Measurements from ENCODE around the gene PDILT.

The PDILT gene

DNA sequence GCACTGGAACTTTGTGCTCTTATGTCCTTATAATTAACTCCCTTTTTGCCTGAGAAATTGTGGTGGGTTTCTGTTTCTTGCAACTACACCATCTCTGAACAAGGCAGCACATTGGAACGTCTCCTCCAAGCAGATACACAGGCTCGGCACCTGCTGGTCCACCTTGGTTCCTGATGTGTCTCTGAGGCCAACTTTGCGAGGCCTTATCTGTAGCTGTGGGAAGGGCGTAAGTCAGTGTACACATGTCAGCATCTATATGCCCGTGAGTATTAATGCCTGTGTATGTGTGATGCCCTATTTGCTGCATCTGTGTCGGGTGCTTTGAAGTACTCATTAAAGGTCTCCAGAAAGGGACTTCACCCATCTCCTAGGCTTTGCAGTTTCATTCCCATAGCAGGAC, 94.8 kb downstream of the PDILT start:
- Histone ChIP-seq H3K4me1 (ENCODE audit: control insufficient read depth in 5 of 5, insufficient read depth in 5 of 5, low read length in 5 of 5) (no peaks in the 10 kb centered on the region), H3K9ac (ENCODE audit: low read length in 5 of 5) (no peak overlapping the region), H3K36me3 (ENCODE audit: control insufficient read depth in 5 of 5, insufficient read depth in 5 of 5, low read length in 5 of 5) (no peaks in the 10 kb centered on the region), H3K27ac (ENCODE audit: low read depth, low read length) (no peak overlapping the region), H3K27me3 (ENCODE audit: control insufficient read depth in 5 of 5, insufficient read depth in 4 of 5, low read length in 5 of 5) (peaks cover 0 to 3% (median 0%) of the 10 kb centered on the region in 5 donors), H3K4me3 (ENCODE audit: low read depth in 1 of 5, low read length in 5 of 5) (no peak overlapping the region), H3K9me3 (ENCODE audit: control insufficient read depth in 5 of 5, low read length in 5 of 5) (peaks cover 0 to 6% (median 0%) of the 10 kb centered on the region in 5 donors)
